ENCODE results near the gene PNLDC1.

- no peak for TF ChIP-seq SP1 (IDR thresholded peaks at IDR 0.05)
- no peak for TF ChIP-seq SUZ12 (IDR thresholded peaks at IDR 0.05)
- no peak for TF ChIP-seq ELF4 (IDR thresholded peaks at IDR 0.05)
Measured at GRCh38 chr6:159759645-159760044, 40.4 kb upstream of the PNLDC1 start.
